HS-5 (cell line): Measurements from ENCODE around the gene NUFIP2.
"Not testable (repeated sequence)": the region's sequence is repeated elsewhere in the genome, so short reads cannot be mapped to it uniquely, and the experiment has no call there.

ENCODE experiments used
- DNase-seq: peaks from one replicate; pipeline ENCODE4 v3.0.0-alpha.2; 2012; ENCODE audit warnings: low read depth

The NUFIP2 gene, protein sequence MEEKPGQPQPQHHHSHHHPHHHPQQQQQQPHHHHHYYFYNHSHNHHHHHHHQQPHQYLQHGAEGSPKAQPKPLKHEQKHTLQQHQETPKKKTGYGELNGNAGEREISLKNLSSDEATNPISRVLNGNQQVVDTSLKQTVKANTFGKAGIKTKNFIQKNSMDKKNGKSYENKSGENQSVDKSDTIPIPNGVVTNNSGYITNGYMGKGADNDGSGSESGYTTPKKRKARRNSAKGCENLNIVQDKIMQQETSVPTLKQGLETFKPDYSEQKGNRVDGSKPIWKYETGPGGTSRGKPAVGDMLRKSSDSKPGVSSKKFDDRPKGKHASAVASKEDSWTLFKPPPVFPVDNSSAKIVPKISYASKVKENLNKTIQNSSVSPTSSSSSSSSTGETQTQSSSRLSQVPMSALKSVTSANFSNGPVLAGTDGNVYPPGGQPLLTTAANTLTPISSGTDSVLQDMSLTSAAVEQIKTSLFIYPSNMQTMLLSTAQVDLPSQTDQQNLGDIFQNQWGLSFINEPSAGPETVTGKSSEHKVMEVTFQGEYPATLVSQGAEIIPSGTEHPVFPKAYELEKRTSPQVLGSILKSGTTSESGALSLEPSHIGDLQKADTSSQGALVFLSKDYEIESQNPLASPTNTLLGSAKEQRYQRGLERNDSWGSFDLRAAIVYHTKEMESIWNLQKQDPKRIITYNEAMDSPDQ

DNA sequence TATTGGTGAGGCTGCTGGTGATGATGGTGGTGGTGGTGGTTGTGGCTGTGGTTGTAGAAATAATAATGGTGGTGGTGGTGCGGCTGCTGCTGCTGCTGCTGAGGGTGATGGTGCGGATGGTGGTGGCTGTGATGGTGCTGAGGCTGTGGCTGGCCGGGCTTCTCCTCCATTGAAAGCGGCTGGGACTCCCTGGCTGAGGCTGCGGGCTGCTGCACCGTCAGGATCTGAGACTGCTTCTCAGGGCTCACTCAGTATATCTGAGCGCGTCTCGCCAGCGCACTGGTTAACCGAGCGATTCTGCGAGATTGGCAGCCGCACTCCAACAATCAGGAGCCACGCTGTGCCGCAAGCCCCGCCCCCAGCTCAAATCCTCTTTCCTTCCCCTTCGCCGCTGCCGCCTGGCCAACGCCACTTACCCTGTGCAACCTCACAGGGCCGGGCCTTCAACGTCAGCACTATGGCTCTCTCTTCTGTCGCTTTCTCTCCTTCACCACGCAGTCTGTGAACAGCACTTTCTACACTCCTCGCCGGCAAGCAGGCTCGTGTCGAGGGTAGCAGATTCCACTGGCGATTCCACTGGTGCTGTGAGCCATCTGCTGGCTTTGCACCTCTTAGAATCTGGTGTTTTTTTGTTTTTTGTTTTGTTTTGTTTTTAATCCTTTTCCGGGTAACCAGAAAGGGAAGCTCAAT is at the start of gene NUFIP2:
TSS of gene NUFIP2 (minus strand) at position 259 of the 690 bp plus-strand sequence. CDS start at position 170, 89 bp downstream.
- DNase-seq, result peak; percentile 90

DNA sequence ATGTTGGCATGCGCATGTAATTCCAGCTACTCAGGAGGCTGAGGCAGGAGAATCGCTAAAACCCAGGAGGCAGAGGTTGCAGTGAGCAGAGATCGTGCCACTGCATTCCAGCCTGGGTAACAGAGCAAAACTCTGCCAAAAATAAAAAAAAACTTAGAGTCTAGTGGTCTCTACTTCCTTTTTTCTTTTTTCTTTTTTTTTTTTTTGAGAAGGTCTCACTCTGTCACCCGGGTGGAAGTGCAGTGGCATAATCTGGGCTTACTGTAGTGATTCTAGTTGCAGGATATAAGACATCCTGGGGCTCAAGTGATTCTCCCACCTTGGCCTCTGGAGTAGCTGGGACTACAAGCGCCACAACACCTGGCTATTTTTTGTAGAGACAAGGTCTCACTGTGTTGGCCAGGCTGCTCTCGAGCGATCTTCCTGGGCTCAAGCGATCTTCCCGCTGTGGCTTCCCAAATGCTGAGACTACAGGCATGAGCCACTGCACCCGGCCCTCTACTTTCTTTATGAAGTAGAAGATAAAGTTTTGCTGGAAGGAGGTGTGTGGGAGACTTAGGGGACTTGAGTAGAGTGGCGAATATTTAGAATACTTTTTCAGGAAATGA is 48.3 kb upstream of the NUFIP2 start:
- no peak for DNase-seq

DNA sequence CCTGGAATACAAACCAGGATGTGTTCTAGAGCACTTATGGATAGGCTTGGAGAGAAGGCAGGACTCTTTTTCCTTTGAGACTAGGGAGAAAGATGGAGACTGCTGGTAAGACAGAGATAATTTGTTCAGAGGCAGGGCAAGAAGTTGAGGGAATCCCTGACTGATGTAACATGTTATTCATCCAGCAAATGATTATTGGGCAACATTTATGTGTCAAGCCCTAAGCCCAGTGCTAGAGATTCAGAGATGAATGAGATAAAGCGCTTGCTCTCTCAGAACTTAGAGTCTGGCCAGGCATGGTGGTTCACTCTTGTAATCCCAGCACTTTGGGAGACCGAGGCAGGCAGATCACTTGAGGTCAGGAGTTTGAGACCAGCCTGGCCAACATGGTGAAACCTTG is 47.8 kb upstream of the NUFIP2 start:
- no peak for DNase-seq

DNA sequence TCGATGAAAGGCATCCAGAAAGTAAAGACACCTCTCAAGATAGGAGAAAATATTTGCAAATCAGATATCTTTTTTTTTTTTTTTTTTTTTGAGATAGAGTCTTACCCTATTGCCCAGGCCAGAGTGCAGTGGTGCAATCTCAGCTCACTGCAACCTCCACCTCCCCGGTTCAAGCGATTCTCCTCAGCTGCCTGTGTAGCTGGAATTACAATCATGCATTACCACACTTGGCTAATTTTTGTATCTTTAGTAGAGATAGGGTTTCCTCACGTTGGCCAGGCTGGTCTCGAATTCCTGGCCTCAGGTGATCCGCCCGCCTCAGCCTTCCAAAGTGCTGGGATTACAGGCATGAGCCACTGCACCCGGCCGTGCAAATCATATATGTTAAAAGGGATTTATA is 45.1 kb upstream of the NUFIP2 start:
- DNase-seq, result not testable (repeated sequence)

DNA sequence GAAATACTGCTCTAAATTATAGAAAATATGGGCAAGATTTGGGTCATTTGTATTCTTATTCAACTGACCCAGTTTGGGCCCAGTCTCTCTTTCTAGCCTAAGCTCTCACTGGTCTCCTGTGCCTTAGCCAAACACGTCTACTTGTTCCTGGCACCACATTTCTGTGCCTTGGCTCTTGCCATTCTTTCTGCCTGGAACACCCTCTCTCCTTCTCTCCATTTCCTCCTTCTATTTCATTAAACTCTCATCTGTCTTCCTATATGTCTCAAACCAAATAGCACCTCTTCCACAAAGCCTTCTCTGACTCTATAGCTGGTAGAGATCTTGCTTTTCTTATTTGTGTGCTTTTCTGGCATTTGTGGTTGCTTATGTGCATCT is 37.7 kb upstream of the NUFIP2 start:
- no peak for DNase-seq

DNA sequence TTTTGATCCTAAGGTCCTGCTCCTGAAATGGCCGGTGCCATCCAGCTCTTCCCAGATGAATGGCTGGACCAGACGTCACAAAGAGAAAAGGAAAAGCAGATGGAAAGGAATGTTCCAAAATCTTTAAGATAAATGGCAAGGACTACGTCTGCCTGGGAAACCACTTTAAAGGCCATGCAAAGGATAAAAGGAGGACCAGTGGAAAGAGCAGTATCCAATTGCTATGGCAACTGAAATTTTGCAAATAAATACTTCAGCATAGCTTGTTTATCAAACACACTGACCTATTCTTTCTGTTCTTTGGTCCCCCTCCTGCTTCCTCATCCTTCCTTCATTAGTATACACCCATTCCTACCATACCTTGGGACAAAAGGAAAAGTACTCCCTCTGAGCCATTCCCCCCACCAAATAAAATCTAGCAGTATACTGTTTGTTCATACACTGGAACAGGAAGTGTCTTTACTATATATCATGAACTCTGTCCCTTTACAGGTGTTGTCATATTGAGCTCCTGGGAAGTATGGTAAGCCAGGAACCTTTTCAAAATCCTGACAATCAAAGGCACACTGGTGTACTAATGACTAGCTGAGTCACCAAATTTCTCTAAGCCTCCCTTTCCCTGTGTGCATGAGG is 37.2 kb upstream of the NUFIP2 start:
- DNase-seq, result no peak

DNA sequence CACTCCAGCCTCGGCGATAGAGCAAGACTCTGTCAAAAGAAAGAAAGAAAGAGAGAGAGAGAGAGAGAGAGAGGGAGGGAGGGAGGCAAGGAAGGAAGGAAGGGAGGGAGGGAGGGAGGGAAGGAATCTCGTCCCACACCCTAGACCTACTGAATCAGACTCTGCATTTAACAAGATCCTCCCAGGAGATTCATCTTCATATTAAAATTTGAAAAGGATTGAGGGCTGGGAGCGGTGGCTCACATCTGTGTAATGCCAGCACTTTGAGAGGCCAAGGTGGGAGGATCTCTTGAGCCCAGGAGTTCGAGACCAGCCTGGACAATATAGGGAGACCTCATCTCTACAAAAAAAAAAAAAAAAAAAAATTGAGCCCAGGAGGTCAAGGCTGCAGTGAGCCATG is 33.5 kb upstream of the NUFIP2 start:
- DNase-seq, result no peak

DNA sequence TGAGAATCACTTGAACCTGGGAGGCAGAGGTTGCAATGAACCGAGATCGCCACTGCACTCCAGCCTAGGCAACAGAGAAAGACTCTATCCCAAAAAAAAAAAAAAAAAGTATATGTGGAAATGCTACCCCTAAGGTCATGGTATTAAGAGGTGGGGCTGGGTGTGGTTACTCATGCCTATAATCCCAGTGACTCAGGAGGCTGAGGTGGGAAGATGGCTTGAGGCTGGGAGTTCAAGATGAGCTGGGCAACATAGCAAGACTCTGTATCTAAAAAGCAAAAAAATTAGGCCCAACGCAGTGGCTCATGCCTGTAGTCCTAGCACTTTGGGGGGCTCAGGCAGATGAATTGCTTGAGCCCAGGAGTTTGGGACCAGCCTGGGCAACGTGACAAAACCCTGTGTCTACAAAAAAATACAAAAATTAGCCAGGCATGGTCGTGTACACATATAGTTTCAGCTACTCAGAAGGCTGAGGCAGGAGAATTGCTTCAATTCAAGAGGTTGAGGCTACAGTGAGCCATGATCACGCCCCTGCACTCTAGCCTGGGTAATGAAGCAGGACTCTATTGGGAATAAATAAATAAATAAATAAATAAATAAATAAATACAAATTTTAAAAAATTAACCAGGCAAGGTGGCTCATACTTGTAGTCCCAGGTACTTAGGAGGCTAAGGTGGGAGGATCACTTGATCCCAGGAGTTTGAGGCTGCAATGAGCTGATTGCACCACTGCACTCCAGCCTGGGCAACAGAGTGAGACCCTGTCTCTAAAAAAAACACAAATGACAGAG is 32.3 kb upstream of the NUFIP2 start:
- DNase-seq, result no peak

DNA sequence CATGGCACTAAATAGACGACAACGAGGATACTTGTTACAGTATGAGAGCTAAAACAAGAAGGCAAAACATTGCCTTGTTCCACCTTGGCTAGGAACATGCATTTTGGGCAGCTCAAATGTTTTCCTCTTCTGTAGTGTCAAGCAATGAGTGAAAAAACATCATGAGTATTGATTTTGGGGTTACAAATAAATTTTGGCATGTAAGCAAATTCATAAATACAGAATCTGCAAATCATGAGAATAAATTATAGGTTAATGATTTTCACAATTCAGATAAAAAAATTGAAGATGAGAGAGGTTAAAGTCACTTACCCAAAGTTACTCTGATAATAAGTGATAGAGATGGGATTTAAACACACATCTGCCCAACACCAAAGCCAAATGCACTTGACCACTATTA is 28.4 kb upstream of the NUFIP2 start:
- no peak for DNase-seq

DNA sequence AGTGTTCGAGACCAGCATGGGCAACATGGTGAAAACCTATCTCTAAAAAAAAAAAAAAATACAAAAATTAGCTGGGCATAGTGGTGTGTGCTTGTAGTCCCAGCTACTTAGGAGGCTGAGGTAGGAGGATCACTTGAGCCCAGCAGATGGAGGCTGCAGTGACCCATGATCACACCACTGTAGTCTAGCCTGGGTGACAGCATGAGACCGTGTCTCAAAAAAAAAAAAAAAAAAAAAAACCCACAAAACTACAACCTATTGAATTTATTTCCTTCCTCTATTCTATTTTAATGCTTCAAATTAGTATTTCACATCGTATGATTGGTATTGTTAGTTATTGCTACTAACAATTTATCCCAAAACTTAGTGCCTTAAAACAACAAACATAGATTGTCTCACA is 9.4 kb upstream of the NUFIP2 start:
- DNase-seq, result no peak

DNA sequence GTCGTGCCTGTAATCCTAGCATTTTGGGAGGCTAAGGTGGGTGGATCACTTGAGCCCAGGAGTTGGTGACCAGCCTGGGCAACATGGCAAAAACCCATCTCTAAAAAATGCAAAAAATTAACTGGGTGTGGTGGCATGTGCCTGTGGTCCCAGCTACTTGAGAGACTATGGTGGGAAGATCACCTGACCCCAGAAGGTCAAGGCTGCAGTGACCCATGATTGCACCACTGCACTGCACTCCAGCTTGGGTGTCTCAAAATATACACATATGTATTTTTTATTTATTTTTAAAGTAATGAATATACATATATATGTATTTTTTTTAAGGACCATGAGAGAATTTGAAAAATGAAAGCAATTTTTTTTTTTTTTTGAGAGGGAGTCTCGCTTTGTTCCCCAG is 5.1 kb upstream of the NUFIP2 start:
- DNase-seq, result no peak

DNA sequence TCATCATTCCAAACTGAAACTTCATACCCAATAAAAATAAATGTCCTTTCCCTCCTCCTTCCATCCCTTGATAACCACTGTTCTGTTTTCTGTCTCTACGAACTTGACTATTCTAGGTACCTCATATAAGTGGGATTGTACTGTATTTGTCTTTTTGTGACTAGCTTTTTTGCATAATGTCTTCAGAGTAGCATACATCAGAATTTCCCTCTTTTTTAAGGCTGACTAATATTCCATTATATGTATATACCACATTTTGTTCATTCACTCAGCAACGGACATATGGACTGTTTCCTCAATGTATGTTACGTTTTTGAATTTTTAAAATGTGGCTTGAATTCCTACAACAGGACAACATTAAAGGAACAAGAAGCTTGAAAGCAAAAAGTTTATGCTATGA is 1.5 kb upstream of the NUFIP2 start:
- no peak for DNase-seq

DNA sequence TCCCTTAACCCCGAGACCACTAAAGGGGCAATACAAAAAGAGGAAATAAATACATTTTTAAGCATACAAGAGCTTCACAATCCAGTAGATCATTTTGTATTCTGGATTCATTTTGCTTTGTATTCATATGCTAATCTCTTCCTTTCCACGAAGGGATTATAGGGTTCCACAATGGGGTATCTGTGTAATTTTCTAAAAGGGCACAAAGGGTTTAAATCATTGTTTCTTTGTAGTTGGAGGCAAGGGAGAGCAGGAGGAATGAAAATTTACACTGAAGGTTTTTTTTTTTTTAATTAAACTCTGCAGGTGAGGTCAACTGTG is 592 bp upstream of the NUFIP2 start:
- DNase-seq, result no peak

DNA sequence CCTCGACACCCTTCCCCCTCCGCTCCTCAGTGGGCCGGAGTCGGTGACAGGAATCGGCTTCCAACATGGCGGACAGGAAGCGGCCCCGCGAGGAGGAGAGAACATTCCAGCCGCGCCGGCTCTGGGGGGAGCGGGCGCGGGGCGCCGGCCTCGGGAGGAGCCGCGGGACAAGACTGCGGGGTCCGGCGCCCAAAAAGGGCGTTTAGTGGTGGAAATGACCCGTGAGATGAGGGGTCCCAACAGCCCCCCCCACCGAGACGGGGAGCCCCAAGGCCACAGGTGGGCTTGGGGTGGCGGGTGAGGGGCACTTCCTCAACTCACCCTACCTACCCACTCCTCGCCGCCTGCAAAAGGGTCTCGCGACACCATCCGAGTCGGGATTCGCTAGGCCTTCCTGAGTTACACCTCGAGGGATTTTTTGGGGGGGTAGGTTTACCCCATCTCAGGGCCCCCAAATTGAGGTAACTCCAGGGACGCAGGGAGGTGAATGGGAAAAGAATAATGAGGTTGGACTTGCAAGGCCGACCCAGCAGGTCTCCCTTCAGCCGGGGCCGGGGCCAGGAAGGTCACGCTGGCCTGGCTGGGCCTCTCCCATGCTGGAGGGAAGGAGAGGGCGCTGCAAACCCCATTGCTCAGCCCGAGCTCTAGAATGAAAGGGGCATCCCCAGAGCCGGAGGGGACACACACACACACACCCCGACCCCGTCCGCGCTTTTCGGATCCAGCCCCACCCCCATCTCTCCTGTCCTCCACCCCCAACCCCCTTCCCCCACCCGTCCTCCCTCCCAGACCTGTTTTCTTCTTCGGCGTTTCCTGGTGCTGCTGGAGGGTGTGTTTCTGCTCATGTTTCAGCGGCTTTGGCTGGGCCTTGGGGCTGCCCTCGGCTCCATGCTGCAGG is 707 bp downstream of the NUFIP2 start:
- DNase-seq, result no peak

DNA sequence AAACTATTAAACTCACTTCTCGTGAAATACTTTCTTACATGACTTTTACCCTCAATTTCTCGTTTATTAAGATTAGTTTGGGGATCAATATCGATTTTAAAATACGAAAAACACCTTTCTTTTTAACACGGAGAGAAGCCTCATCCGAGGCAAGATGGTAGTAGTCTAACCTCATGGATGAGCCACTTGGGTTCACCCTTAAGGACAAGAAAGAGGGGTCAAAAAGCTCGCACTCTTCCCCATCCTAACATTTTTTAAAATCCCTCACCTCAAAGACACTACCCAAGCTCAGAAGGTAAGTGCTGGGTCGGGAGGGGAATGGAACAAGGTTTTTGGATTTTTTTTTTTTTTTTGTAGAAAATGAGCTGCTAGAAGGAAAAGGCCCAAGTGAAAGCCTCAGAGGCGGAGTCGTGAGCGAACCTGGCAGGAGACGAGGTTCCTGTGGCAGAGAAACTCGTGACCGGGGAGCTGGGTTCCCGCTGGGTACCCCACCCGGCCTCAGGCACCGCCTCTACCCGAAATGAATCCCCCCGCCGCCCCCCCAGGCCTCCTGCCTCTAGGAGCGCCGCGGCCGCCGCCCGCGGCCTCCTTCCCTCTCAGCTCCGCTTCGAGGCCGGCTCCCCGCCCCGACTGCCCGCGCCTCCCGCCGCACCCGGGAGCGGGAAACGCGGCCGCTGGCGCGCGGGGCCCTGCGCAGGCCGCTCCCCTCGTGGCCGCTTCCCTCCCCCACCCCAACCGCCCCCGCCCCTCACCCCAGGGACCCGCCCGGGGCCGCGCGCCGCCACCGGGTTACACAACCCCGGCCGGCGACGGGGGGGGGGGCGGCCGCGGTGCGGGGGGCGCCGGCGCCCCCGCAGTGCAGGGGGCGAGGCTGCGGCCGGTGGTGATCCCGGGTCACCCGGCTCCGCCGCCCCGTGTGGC is 1.6 kb downstream of the NUFIP2 start:
- DNase-seq, result no peak

DNA sequence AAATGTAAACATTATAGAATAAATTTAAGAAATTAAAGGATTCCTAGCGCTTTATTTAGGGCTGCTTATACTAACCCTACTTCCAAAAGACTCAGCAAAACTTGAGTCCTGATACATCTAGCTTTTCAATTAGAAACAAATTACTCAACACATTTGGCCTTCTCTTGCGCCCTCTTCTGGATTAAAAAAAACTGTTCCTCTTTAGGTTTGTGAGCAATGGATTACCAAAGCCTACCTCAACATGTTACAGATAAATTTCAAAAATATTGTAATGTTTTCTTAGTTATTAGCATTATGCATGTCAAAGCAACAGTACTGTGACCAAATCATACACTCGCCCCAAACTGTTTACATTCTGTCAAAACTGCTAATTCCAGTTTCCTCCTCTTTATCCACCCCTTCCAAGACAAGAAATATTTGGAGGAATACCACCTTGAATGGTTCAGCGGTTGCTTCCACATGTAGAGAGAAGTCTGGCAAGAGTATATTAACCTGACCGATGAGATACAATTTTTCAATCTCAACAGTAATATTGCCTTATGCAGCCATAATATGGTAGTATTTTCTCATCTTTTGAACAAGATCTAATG is 2.7 kb downstream of the NUFIP2 start:
- peak; percentile 45 for DNase-seq

DNA sequence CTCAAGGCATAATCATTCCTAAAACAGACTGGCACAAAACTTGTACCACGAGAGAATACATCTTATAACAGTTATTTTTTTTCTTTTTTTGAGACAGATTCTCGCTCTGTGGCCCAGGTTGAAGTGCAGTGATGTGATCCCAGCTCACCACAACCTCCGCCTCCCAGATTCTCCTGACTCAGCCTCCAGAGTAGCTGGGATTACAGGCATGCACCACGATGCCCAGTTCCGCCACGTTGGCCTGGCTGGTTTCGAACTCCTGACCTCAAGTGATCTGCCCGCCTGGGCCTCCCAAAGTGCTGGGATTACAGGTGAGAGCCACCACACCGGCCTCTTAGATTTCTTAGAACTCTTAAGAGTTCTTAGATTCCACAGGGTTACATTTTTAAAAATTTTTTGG is 4.1 kb downstream of the NUFIP2 start:
- DNase-seq, result no peak

DNA sequence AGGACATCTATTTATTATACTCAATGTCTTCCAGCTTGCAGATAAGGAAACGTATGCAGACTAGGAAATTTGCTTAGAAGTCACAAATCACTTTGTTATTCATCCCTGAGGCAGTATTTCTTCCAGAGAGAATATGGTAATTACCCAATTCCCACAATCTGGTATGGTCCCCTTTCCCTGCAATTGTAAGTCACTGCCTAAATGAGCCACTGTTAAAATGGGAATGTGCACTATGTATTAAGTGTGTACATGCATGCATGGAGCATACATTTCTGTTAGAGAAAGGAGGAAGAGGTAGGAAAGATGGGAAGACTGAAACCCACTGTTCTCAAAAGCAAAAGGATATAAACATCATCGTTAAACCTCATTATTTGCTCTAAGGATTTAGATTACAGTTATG is 10.0 kb downstream of the NUFIP2 start:
- no peak for DNase-seq

DNA sequence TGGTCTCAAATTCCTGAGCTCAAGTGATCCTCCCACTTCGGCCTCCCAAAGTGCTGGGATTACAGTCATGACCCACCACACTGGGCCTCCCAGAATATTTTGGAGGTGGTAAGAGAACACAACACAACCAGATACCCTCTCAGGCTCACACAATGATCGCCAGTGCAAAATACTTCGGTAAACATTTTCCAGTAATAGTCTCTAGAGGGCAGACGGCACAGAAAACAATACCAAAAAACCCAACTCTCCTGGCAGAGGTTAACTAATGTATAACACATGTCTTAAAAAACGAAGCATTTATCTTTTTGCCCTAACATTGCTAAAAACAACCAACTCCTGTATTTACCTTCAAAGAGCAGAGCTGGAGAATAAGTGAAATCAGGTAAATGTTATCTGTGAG is 10.5 kb downstream of the NUFIP2 start:
- DNase-seq, result no peak
